Ishikawa (cell line): ENCODE measurements around the gene FBXW12.

Experiments
- CEBPB ChIP-seq: IDR thresholded peaks from 2 replicates; pipeline ENCODE4 v1.6.1; 2012
- CREB1 ChIP-seq: IDR thresholded peaks from 2 replicates; pipeline ENCODE4 v1.6.1; 2012; ENCODE audit warnings: low read depth
- EGR1 ChIP-seq: IDR thresholded peaks from 2 replicates; pipeline ENCODE4 v1.6.1; 2012
- EP300 ChIP-seq: IDR thresholded peaks from 2 replicates; pipeline ENCODE4 v1.6.1; 2012; ENCODE audit warnings: borderline replicate concordance
- FOXM1 ChIP-seq: IDR thresholded peaks from 2 replicates; pipeline ENCODE4 v1.6.1; 2012; ENCODE audit warnings: low read depth, borderline replicate concordance
- MAX ChIP-seq: IDR thresholded peaks from 2 replicates; pipeline ENCODE4 v1.6.1; 2012
- NFIC ChIP-seq: IDR thresholded peaks from 2 replicates; pipeline ENCODE4 v1.6.1; 2012
- RAD21 ChIP-seq: IDR thresholded peaks from 2 replicates; pipeline ENCODE4 v1.6.1; 2012; ENCODE audit warnings: low read depth
- REST ChIP-seq: IDR thresholded peaks from 2 replicates; pipeline ENCODE4 v1.6.1; 2012; ENCODE audit warnings: low read depth, mild to moderate bottlenecking
- TAF1 ChIP-seq: IDR thresholded peaks from 2 replicates; pipeline ENCODE4 v1.6.1; 2012; ENCODE audit warnings: low read depth, mild to moderate bottlenecking
- TCF12 ChIP-seq: IDR thresholded peaks from 2 replicates; pipeline ENCODE4 v1.6.1; 2012; ENCODE audit warnings: low read depth
- TEAD4 ChIP-seq: IDR thresholded peaks from 2 replicates; pipeline ENCODE4 v1.6.1; 2012
- USF1 ChIP-seq: IDR thresholded peaks from 2 replicates; pipeline ENCODE4 v1.6.1; 2012
- YY1 ChIP-seq: IDR thresholded peaks from 2 replicates; pipeline ENCODE4 v1.6.1; 2012; ENCODE audit warnings: low read depth
- ZBTB7A ChIP-seq: IDR thresholded peaks from 2 replicates; pipeline ENCODE4 v1.6.1; 2012; ENCODE audit warnings: low read depth

FBXW12 gene

GRCh38 chr3:48431224-48432029, 59.4 kb downstream of the FBXW12 start:
- no peak for TF ChIP-seq REST
- TF ChIP-seq TCF12, result no peak

- TF ChIP-seq TAF1, result no peak
- TF ChIP-seq EP300, result no peak
- no peak for TF ChIP-seq EGR1
- TF ChIP-seq CREB1, result no peak
- no peak for TF ChIP-seq MAX
- no peak for TF ChIP-seq TEAD4
- no peak for TF ChIP-seq NFIC
- TF ChIP-seq ZBTB7A, result no peak
- TF ChIP-seq RAD21, result no peak
- no peak for TF ChIP-seq YY1
- TF ChIP-seq REST, result no peak
- no peak for TF ChIP-seq TCF12
- TF ChIP-seq CEBPB, result no peak
- no peak for TF ChIP-seq USF1
- TF ChIP-seq FOXM1, result no peak
These were observed 60.7 kb downstream of the FBXW12 start for GRCh38 chr3:48432411-48433371.

GRCh38 chr3:48433472-48434118, 61.6 kb downstream of the FBXW12 start:
- TF ChIP-seq NFIC, result peak; percentile 36
- no peak for TF ChIP-seq REST
- peak; percentile 10; the same call in 1 of the 2 replicates for TF ChIP-seq RAD21
- no peak for TF ChIP-seq ZBTB7A
- peak; percentile 77 for TF ChIP-seq TCF12
- TF ChIP-seq YY1, result no peak
- peak; percentile 65; the same call in 1 of the 2 replicates for TF ChIP-seq FOXM1
- TF ChIP-seq EGR1, result peak; percentile 61
- TF ChIP-seq CEBPB, result no peak
- no peak for TF ChIP-seq TAF1
- no peak for TF ChIP-seq CREB1
- peak; percentile 32; the same call in 1 of the 2 replicates for TF ChIP-seq USF1
- peak; percentile 96 for TF ChIP-seq TEAD4
- peak; percentile 59 for TF ChIP-seq EP300
- peak; percentile 66 for TF ChIP-seq MAX
